ENCODE measurements around the gene IQGAP2.
"Not testable (repeated sequence)": the region's sequence is repeated elsewhere in the genome, so short reads cannot be mapped to it uniquely, and the experiment has no call there.

IQGAP2 gene

GRCh38 chr5:76582230-76583162, 179.4 kb downstream of the IQGAP2 start:
- DNase-seq, result peak in 1 of 2 experiments; percentile 37

- no peak for DNase-seq
Observed at GRCh38 chr5:76583163-76584047, 180.3 kb downstream of the IQGAP2 start.

GRCh38 chr5:76585783-76586217, 182.7 kb downstream of the IQGAP2 start:
- no peak for DNase-seq

GRCh38 chr5:76586531-76586930, 183.4 kb downstream of the IQGAP2 start:
- DNase-seq, result no peak

GRCh38 chr5:76590027-76590426, 186.9 kb downstream of the IQGAP2 start:
- DNase-seq, result no peak

GRCh38 chr5:76591366-76591765, 188.3 kb downstream of the IQGAP2 start:
- DNase-seq, result no peak

- DNase-seq, result no peak
Observed at GRCh38 chr5:76592692-76593091, 189.6 kb downstream of the IQGAP2 start.

GRCh38 chr5:76594107-76594506, 191.0 kb downstream of the IQGAP2 start:
- DNase-seq, result no peak

- no peak for DNase-seq
Observed at GRCh38 chr5:76595755-76596481, 192.8 kb downstream of the IQGAP2 start.

- no peak for DNase-seq
Observed at GRCh38 chr5:76598531-76598930, 195.4 kb downstream of the IQGAP2 start.

- DNase-seq, result no peak
Observed at GRCh38 chr5:76600716-76601115, 197.6 kb downstream of the IQGAP2 start.

- no peak for DNase-seq
Observed at GRCh38 chr5:76601470-76601869, 198.4 kb downstream of the IQGAP2 start.

- no peak for DNase-seq
Observed at GRCh38 chr5:76602094-76602726, 199.1 kb downstream of the IQGAP2 start.

GRCh38 chr5:76603991-76604390, 200.9 kb downstream of the IQGAP2 start:
- not testable (repeated sequence) for DNase-seq

- no peak for DNase-seq
Observed at GRCh38 chr5:76604838-76605237, 201.8 kb downstream of the IQGAP2 start.

GRCh38 chr5:76606701-76607100, 203.6 kb downstream of the IQGAP2 start:
- DNase-seq, result no peak

GRCh38 chr5:76607353-76607871, 204.3 kb downstream of the IQGAP2 start:
- DNase-seq, result peak in 1 of 2 experiments; percentile 26

GRCh38 chr5:76608833-76609232, 205.7 kb downstream of the IQGAP2 start:
- DNase-seq, result no peak

GRCh38 chr5:76610196-76610595, 207.1 kb downstream of the IQGAP2 start:
- DNase-seq, result no peak

GRCh38 chr5:76612942-76613341, 209.9 kb downstream of the IQGAP2 start:
- DNase-seq, result no peak

- DNase-seq, result no peak
Observed at GRCh38 chr5:76615759-76616158, 212.7 kb downstream of the IQGAP2 start.

- DNase-seq, result no peak
Observed at GRCh38 chr5:76616206-76616605, 213.1 kb downstream of the IQGAP2 start.

Measured in activated T-cell treated with anti-CD3 and anti-CD28 coated beads, Interleukin-2, amount 50 U/mL, for 48 hours (primary cell).